Stimulated activated CD4-positive, alpha-beta T cell treated with anti-CD3 and anti-CD28 coated beads, Interleukin-4, amount 100 ng/mL, for 48 hours (primary cell): ENCODE measurements around the gene FBXL19.

ENCODE experiments used
- DNase-seq, 2 donors: peaks; one replicate each; pipeline ENCODE4 v3.0.0-alpha.2; 2020; ENCODE audit warnings: low read depth in 2 of 2

FBXL19 gene

DNA sequence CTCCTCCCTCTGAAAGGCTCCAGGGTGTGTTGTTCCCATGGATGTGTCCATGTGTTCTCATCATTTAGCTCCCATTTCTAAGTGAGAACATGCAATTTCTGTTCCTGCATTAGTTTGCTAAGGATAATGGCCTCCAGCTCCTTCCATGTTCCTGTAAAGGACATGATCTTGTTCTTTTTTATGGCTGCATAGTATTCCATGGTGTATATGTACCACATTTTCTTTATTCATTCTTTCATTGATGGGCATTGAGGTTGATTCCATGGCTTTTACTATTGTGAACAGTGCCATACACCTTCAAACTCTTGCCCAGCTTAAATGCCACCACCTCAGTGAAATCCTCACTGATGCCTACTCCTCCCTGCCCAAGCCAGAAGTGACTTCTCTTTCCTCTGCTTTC, 21.0 kb downstream of the FBXL19 start:
- DNase-seq, result no peak

GRCh38 chr16:30946671-30947540, 23.5 kb downstream of the FBXL19 start:
- DNase-seq, result no peak

DNA sequence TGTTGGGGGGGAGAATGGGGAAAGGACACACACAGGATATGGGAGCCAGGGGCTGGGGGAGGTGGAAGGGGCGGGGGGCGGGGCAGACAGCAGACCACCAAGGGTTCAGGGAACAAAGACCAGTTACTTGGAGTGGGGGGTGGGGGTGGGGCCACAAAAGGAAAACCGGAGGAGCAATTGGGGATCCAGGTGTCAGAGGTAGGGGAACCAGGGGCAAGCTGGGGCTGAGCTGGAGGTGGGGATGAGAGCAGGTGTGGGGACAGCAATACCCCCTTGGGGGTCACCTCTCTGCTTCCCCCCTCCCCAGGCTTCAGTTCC, 24.1 kb downstream of the FBXL19 start:
- DNase-seq, result no peak

- DNase-seq, result no peak
Measured at GRCh38 chr16:30947859-30948666, 24.7 kb downstream of the FBXL19 start.

- DNase-seq, result no peak
Measured at GRCh38 chr16:30948667-30949649, 25.6 kb downstream of the FBXL19 start, which contains the start of gene ORAI3. Gene ORAI3, plus strand, starts transcription at chr16:30949068. Its CDS starts 222 bp downstream, at chr16:30949290.

GRCh38 chr16:30949650-30950515, 26.5 kb downstream of the FBXL19 start:
- peak in 1 of 2 donors; percentile 32 for DNase-seq

GRCh38 chr16:30950516-30951065, 27.2 kb downstream of the FBXL19 start:
- no peak for DNase-seq

DNA sequence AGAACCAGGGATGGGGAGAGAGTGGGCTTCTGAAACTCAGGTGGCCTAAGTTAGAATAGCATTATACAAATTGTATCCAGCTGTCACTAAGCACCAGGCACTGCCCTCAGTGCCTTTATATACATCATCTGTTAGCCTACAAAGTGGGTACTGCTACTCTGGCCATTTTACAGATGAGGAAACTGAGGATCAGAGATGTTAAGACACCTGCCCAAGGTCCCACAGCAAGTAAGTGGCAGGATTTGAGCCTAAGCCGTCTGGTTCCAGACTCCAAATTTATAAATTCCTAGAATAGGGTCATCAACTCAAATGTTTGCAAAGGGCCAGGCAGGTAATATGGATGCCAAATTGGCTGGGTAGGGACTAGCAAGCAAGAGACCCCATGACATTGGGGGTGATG, 27.8 kb downstream of the FBXL19 start:
- no peak for DNase-seq

DNA sequence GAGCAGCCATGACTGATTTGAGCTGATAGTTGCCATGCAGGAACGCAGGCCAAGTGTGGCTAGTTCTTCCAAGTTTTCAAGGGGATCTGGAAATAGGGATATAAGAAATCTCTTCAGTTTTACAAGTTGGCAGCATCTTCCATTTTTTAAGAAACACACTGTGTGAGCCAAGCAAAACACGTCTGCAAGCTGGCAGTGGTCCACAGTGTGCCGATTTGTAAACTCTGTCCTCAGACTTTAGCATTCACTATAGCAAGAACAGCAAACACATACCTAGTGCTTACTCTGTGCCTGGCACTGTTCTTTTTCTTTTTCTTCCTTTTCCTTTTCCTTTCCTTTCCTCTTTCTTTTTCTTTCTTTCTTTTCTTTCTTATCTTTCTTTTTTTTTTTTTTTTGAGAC, 28.4 kb downstream of the FBXL19 start:
- DNase-seq, result no peak

DNA sequence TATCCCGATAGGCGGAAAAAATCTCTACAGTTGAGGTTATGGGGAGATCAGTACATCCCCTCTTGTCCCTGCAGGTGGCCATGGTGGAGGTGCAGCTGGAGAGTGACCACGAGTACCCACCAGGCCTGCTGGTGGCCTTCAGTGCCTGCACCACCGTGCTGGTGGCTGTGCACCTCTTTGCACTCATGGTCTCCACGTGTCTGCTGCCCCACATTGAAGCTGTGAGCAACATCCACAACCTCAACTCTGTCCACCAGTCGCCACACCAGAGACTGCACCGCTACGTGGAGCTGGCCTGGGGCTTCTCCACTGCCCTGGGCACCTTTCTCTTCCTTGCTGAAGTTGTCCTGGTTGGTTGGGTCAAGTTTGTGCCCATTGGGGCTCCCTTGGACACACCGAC, 29.7 kb downstream of the FBXL19 start:
- DNase-seq, result no peak

DNA sequence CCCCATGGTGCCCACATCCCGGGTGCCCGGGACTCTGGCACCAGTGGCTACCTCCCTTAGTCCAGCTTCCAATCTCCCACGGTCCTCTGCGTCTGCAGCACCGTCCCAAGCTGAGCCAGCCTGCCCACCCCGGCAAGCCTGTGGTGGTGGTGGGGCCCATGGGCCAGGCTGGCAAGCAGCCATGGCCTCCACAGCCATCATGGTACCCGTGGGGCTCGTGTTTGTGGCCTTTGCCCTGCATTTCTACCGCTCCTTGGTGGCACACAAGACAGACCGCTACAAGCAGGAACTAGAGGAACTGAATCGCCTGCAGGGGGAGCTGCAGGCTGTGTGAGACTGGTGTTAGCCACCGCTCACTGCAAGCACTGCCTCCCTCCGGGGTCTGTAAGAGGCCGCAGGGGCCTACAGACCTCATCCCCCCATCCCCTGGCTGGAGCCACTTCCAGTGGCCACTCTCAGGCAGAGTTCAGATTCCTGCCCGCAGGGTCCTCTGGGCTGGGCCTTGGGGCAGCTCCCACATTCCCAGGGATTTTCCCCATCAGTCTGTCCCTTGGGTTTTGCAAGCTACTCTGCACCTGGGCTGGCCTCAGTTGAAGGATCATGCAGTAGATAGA, 30.2 kb downstream of the FBXL19 start:
- peak; percentile 50 to 58 for DNase-seq

- no peak for DNase-seq
Measured at GRCh38 chr16:30954993-30955392, 31.6 kb downstream of the FBXL19 start.

GRCh38 chr16:30956601-30957455, 33.5 kb downstream of the FBXL19 start:
- peak; percentile 92 to 94 for DNase-seq

DNA sequence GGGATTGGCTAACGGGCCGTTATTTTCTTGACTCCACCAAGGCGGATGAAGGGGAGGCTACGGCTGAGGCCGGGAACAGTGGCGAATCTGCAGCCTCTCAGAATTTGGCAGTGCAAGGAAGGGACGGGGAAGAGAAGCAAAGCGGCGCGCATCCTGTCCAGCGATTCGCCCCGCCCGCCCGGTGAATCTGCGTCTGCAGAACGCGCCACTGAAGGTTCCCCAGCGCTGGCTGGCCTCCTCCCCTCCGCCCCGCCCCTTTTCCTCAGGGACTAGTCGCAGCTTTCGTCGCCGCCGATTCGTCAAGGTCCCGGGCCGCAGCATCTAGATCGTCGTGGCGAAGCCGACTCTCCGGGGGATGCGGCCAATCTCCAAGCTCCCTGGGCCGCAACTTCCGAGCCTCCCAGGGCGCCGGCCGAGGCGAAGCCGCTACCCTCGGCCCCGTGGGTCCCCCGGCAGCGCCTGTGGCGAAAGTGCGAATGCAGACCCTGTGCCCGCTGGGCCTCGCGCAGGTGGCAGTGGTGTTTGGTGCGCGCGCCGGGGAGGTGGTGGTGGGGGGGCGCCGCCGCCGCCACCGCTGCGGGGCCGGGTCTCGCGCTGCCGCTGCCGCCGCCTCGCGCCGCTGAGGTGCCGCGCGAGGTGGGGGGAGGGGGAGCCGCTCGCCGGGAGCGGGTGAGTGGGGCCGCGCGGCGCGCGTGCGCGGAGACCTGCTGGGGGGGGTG, 34.2 kb downstream of the FBXL19 start, which contains the start of gene SETD1A:
Gene SETD1A (plus strand): TSS at position 299 of the 719 bp plus-strand sequence. CDS start 978 bp downstream, outside the sequence.
- peak; percentile 98 for DNase-seq

DNA sequence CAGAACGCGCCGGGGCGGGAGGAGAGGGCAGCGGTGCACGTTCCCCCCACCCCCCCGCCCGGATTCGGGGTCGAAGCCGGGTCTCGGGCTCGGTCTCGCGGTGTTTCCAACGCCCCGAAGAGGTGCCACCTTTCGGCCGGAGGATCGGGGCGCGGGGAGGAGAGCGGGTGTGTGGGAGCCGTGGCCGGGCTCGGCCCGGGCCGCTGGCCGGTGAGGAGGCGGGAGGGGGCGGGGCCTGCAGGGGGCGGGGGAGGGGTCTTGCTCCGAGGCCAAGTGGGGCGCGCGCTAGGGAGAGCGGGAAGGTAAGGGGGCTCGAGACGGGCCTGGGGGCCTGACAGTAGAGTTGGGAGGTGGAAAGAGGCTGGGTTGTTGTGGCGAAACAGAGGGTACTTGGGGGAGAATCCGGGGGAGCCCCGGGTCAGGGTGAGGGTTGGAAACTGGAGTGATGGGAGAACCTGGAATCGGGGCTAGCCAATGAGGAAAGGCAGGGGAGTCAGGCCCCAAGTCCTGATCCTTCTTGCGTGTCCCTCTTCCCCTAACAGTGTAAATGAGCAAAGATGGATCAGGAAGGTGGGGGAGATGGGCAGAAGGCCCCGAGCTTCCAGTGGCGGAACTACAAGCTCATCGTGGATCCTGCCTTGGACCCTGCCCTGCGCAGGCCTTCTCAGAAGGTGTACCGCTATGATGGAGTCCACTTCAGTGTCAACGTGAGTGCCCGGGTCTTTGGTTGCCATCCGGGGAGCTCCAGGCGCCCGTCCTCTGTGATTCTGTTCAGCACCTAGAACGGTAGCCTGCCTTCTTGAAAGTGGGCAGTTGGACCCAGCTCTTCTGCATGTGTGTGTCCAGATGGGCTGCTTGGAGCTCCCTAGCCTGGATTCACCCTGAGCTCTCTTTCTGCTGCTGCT, 35.1 kb downstream of the FBXL19 start:
- DNase-seq, result no peak

DNA sequence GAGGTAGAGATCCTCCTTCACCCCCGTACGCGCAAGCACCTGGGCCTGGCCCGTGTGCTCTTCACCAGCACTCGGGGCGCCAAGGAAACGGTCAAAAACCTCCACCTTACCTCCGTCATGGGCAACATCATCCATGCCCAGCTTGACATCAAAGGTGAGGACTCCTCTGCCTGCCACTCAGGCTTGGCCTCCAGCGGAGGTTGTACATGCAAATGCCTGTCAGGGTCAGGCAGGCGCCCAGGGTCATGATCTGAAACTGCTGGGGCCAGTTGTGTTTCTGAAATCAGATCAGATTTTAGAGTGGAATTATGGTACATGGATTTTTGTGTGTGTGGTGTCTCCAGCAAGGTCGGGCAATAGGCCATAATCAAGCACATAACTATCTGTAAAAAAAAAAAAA, 38.0 kb downstream of the FBXL19 start:
- no peak for DNase-seq

- no peak for DNase-seq
Measured at GRCh38 chr16:30963925-30964511, 40.6 kb downstream of the FBXL19 start.
